CD1c-positive myeloid dendritic cell (primary cell): ENCODE measurements around the gene KCTD13.
"Not testable (repeated sequence)": the region's sequence is repeated elsewhere in the genome, so short reads cannot be mapped to it uniquely, and the experiment has no call there.

Source experiments
- DNase-seq: peaks from one replicate; pipeline ENCODE4 v3.0.0-alpha.2; 2016; ENCODE audit errors: extremely low spot score

KCTD13 gene

GRCh38 chr16:29947897-29948296 is 21.9 kb upstream of the KCTD13 start:
- DNase-seq, result no peak

- no peak for DNase-seq
Measured at GRCh38 chr16:29943846-29944799, 18.1 kb upstream of the KCTD13 start.

GRCh38 chr16:29940656-29941055 is 14.6 kb upstream of the KCTD13 start:
- DNase-seq, result no peak

GRCh38 chr16:29931750-29932149 is 5.7 kb upstream of the KCTD13 start:
- DNase-seq, result not testable (repeated sequence)

- DNase-seq, result peak; percentile 4
Measured at GRCh38 chr16:29927070-29927905, 1.3 kb upstream of the KCTD13 start.

- DNase-seq, result peak; percentile 8
Measured at GRCh38 chr16:29926711-29927052, 656 bp upstream of the KCTD13 start.

- DNase-seq, result no peak
Measured at GRCh38 chr16:29925105-29925756, 795 bp downstream of the KCTD13 start.

GRCh38 chr16:29922986-29923501 is 3.0 kb downstream of the KCTD13 start:
- no peak for DNase-seq

GRCh38 chr16:29922326-29922725 is 3.7 kb downstream of the KCTD13 start:
- no peak for DNase-seq

GRCh38 chr16:29921034-29921385 is 5.0 kb downstream of the KCTD13 start:
- DNase-seq, result no peak

GRCh38 chr16:29920288-29921033 is 5.6 kb downstream of the KCTD13 start:
- no peak for DNase-seq

GRCh38 chr16:29916979-29917378 is 9.0 kb downstream of the KCTD13 start:
- DNase-seq, result no peak

GRCh38 chr16:29915590-29916247 is 10.3 kb downstream of the KCTD13 start:
- no peak for DNase-seq

- no peak for DNase-seq
Measured at GRCh38 chr16:29913514-29913913, 12.5 kb downstream of the KCTD13 start.

GRCh38 chr16:29912087-29912486 is 13.9 kb downstream of the KCTD13 start:
- no peak for DNase-seq

- no peak for DNase-seq
Measured at GRCh38 chr16:29911676-29912010, 14.4 kb downstream of the KCTD13 start.

- no peak for DNase-seq
Measured at GRCh38 chr16:29910819-29911675, 15.0 kb downstream of the KCTD13 start.

GRCh38 chr16:29909851-29910250 is 16.2 kb downstream of the KCTD13 start:
- DNase-seq, result not testable (repeated sequence)

- peak; percentile 37 for DNase-seq
Measured at GRCh38 chr16:29909391-29909790, 16.6 kb downstream of the KCTD13 start.

GRCh38 chr16:29908719-29909220 is 17.3 kb downstream of the KCTD13 start:
- DNase-seq, result no peak
